Adrenal gland (tissue), 12 donors: ENCODE results near the gene CNGB1. TPM values are rescaled to one million over a fixed set of nuclear protein-coding genes. Genes with fewer than 3 reads are reported as not detected.

ENCODE experiments used
- DNase-seq, 7 donors: peaks; one replicate each; pipeline ENCODE4 v3.0.0-alpha.2; 2019 to 2020
- H3K27ac ChIP-seq, 5 donors: fragments of 200-600 bp; sonication (generic) in 4 of 5; 1 replicate in 3 of 5; 2 replicates in 2 of 5; pipeline versions ENCODE4 v1.5.1 to v1.8.0; 2016 to 2020; ENCODE audit warnings: mild to moderate bottlenecking in 1 of 5
- H3K27me3 ChIP-seq: fragments of 200-600 bp; 2 replicates; pipeline ENCODE4 v1.8.0; 2021
- H3K36me3 ChIP-seq, 2 donors: fragments of 200-600 bp; replicated peaks in 1 of 2; 1 replicate in 1 of 2; 2 replicates in 1 of 2; pipeline versions ENCODE4 v1.5.1 to v1.8.0; 2018 to 2022
- H3K4me1 ChIP-seq, 2 donors: fragments of 200-600 bp; replicated peaks in 1 of 2; 1 replicate in 1 of 2; 2 replicates in 1 of 2; pipeline versions ENCODE4 v1.5.1 to v1.8.0; 2018 to 2021
- H3K4me3 ChIP-seq, 4 donors: fragments of 200-600 bp; sonication (generic) in 3 of 4; one replicate each; pipeline ENCODE4 v1.5.1; 2016 to 2018
- H3K9me3 ChIP-seq, 3 donors: fragments of 200-600 bp; sonication (generic) in 1 of 3; replicated peaks in 1 of 3; 1 replicate in 2 of 3; 2 replicates in 1 of 3; pipeline versions ENCODE4 v1.5.1 to v1.8.0; 2016 to 2021
- POLR2A ChIP-seq, 2 donors: fragments of 450-650 bp; IDR thresholded peaks; one replicate each; pipeline ENCODE4 v1.6.1; 2017; ENCODE audit warnings: antibody characterized with exemption in 2 of 2, mild to moderate bottlenecking in 2 of 2, moderate library complexity in 1 of 2
- WGBS, 4 donors: extraction: QIAGEN DNeasy Blood & Tissue Kit in 2 of 4; methylation state at CpG; one replicate each; pipeline versions ENCODE4 v1.1.5 to v1.1.7; 2013 to 2017; 5-methylcytosine and 5-hydroxymethylcytosine counted together
- intact Hi-C, 2 donors: fragments of 100-400 bp; cut with DNase I; formaldehyde crosslinking; loops; one replicate each; pipeline versions ENCODE4 v1.14.1 to v1.15.0; 2022 to 2023
- polyA plus RNA-seq, 3 donors: library from polyadenylated mRNA; stranded (reverse); fragments of 200-250 nt in 2 of 3; fragments of 350-450 nt in 1 of 3; fragmentation: Illumina TruSeq in 1 of 3; extraction: RNeasy Lipid Tissue Mini Kit (QIAGEN cat#74804) in 1 of 3; gene quantifications; one replicate each; pipeline ENCODE4 v1.2.3, GENCODE V29; 2013 to 2014
- total RNA-seq, 9 donors: library from RNA; depleted of rRNA in 4 of 9; stranded (reverse); fragments of >200 nt in 4 of 9; fragments of 120-200 nt in 1 of 9; fragmentation: NEBNext Ultra II Directional in 1 of 9; extraction: Animal tissue kit (Norgen Biotek cat#: 25700) in 1 of 9; gene quantifications; one replicate each; pipeline versions ENCODE4 v1.1.0 to v1.2.4, GENCODE V29; 2013 to 2023
- TF ChIP-seq, protein P1 (sequence below), 6 experiments: fragments of 450-650 bp in 4 of 6; fragments of 200-600 bp in 2 of 6; sonication (generic) in 1 of 6; IDR thresholded peaks; 1 replicate in 5 of 6; 2 replicates in 1 of 6; pipeline versions ENCODE4 v1.5.1 to v1.8.0; 2016 to 2021; ENCODE audit warnings: antibody characterized with exemption in 6 of 6, mild to moderate bottlenecking in 2 of 6, moderate library complexity in 1 of 6
- donor health status: healthy with polysubstance abuse.
- donor health status: Bipolar disorder and iron deficiency.
- donor health status: DM: yes; HTN: yes; CAD: no.
- donor health status: DM: no; HTN: no; CAD: no.
- donor health status: DM: no; HTN: no; CAD: no.
- donor health status: DM: yes; HTN: yes; CAD: no.

CNGB1 gene
- total and polyA plus RNA-seq, 12 donors, result 0.67 to 2.4 (median 1.5) TPM; not detected in 5

DNA sequence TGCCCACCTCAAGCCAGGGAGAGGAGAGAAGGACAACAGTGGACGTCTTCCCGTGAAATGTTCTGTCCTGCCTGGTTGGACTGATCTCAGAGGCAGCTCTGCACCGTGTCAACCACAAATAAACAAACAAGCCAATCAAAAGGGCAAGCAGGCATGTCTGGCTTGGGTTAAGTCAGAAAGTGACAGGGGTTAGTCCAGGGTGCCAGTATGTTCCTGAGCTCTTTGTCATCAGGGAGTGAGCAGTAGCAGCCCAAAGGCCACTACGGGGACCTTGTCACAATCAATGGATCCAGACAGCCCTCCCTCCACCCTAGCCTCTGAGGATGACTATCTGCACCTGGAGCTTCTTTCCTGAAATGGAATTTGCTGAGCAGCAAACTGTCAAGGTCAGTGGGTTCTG lies 35.0 kb downstream of the CNGB1 start:
- intact Hi-C loops, result no loop called here
- H3K9me3 ChIP-seq, result no peaks in the 10 kb centered on the region
- TF ChIP-seq, protein P1, sequence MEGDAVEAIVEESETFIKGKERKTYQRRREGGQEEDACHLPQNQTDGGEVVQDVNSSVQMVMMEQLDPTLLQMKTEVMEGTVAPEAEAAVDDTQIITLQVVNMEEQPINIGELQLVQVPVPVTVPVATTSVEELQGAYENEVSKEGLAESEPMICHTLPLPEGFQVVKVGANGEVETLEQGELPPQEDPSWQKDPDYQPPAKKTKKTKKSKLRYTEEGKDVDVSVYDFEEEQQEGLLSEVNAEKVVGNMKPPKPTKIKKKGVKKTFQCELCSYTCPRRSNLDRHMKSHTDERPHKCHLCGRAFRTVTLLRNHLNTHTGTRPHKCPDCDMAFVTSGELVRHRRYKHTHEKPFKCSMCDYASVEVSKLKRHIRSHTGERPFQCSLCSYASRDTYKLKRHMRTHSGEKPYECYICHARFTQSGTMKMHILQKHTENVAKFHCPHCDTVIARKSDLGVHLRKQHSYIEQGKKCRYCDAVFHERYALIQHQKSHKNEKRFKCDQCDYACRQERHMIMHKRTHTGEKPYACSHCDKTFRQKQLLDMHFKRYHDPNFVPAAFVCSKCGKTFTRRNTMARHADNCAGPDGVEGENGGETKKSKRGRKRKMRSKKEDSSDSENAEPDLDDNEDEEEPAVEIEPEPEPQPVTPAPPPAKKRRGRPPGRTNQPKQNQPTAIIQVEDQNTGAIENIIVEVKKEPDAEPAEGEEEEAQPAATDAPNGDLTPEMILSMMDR (IDR thresholded peaks at IDR 0.05), result no peak
- no peak for TF ChIP-seq POLR2A (IDR thresholded peaks at IDR 0.05)
- H3K4me1 ChIP-seq, result peaks cover 0 to 2% of the 10 kb centered on the region in 2 donors
- no peak overlapping the region for H3K4me3 ChIP-seq
- H3K27me3 ChIP-seq, result no peaks in the 10 kb centered on the region
- 67 to 83% (median 76%) methylated on average over 4 of the region's 4 CpGs for WGBS, 4 donors
- no peaks in the 10 kb centered on the region for H3K36me3 ChIP-seq
- DNase-seq, result no peak
- H3K27ac ChIP-seq, result no peak overlapping the region

DNA sequence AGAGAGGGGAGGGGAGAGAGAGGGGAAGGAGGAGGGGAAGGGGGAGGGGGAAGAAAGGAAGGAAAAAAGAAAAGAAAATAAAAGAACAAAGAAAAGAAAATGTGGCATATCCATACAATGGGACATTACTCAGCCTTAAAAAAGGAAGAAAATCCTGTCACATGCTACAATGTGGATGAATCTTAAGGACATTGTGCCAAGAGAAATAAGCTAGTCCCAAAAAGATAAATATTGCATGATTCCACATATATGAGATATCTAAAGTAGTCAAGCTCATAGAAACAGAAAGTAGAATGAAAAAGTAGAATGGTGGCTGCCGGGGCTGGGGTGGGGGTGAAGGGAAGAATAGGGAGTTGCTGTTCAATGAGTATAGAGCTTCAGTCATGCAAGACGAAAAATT lies 40.4 kb downstream of the CNGB1 start:
- Histone ChIP-seq H3K27ac (no peak overlapping the region), H3K9me3 (no peaks in the 10 kb centered on the region), H3K4me1 (no peaks in the 10 kb centered on the region), H3K4me3 (no peak overlapping the region), H3K27me3 (no peaks in the 10 kb centered on the region), H3K36me3 (no peaks in the 10 kb centered on the region)
- TF ChIP-seq POLR2A (IDR thresholded peaks at IDR 0.05), result no peak
- TF ChIP-seq, protein P1 (IDR thresholded peaks at IDR 0.05), result no peak
- no peak for DNase-seq
- intact Hi-C loops, result loop anchor here in 1 of 2 donors (2.0 kb wide), 1 partner anchor 30 kb away; no protein-coding TSS in a partner anchor
- WGBS, 4 donors, result 73 to 80% (median 76%) methylated on average over 2 of the region's 2 CpGs

DNA sequence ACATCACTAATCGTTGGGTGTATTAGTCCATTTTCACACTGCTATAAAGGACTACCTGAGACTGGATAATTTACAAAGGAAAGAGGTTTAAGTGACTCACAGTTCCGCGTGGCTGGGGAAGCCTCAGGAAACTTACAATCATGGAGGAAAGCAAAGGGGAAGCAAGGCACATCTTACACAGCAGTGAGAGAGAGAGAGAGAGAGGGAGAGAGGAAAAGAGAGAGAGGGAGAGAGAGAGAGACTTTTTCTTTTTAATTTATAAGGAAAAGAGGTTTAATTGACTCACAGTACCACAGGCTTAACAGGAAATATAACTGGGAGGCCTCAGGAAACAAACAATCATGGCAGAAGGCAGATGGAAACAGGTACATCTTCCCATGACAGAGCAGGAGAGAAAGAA lies 41.7 kb downstream of the CNGB1 start:
- DNase-seq, result no peak
- H3K27ac ChIP-seq, result no peak overlapping the region
- intact Hi-C loops, result no loop called here
- 71 to 80% (median 77%) methylated on average over 3 of the region's 3 CpGs for WGBS, 4 donors
- no peaks in the 10 kb centered on the region for H3K9me3 ChIP-seq
- no peaks in the 10 kb centered on the region for H3K4me1 ChIP-seq
- TF ChIP-seq POLR2A (IDR thresholded peaks at IDR 0.05), result no peak
- TF ChIP-seq, protein P1 (IDR thresholded peaks at IDR 0.05), result no peak
- H3K36me3 ChIP-seq, result no peaks in the 10 kb centered on the region
- H3K27me3 ChIP-seq, result no peaks in the 10 kb centered on the region
- H3K4me3 ChIP-seq, result no peak overlapping the region

DNA sequence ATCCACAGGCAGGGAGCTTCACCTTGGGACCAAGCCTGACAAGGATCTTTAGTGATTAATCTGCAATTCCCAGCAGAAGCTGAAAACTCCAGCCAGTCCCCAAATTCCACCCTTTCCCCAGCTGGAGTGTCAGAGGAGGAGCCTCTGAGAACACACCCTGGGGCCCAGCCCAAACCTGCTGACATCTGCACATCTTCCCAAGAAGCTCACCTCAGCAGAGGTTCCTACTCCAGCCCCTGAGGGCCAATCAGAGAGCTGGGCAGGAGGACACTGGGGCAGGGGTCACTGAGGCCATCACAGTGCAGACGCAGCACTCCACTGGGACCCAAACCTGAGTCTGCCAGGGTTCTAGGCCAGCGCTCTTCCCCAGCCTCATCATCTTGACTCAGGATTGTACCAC lies 44.9 kb downstream of the CNGB1 start:
- Histone ChIP-seq H3K4me3 (no peak overlapping the region), H3K9me3 (no peaks in the 10 kb centered on the region), H3K4me1 (no peaks in the 10 kb centered on the region), H3K27me3 (no peaks in the 10 kb centered on the region), H3K27ac (no peak overlapping the region), H3K36me3 (no peaks in the 10 kb centered on the region)
- intact Hi-C loops, result no loop called here
- WGBS, 4 donors, result 71 to 96% (median 87%) methylated on average over 2 of the region's 2 CpGs; no CpG with 5 or more reads in 1 of the 4 donors
- no peak for DNase-seq
- TF ChIP-seq POLR2A (IDR thresholded peaks at IDR 0.05), result no peak
- TF ChIP-seq, protein P1 (IDR thresholded peaks at IDR 0.05), result no peak
